Tibial artery (tissue), 4 donors: ENCODE results near the gene FOXP2.

Experiments
- DNase-seq, 2 donors: peaks; one replicate each; pipeline ENCODE4 v3.0.0-alpha.2; 2019
- H3K27ac ChIP-seq, 2 donors: fragments of 200-600 bp; sonication (generic) in 1 of 2; 1 replicate in 1 of 2; 2 replicates in 1 of 2; pipeline ENCODE4 v1.5.1; 2018 to 2019; ENCODE audit warnings: mild to moderate bottlenecking in 1 of 2
- H3K27me3 ChIP-seq, 2 donors: fragments of 200-600 bp; sonication (generic) in 1 of 2; one replicate each; pipeline versions ENCODE4 v1.5.1 to v1.6.0; 2016 to 2019
- H3K36me3 ChIP-seq, 3 donors: fragments of 200-600 bp; sonication (generic) in 2 of 3; one replicate each; pipeline ENCODE4 v1.5.1; 2016 to 2019; ENCODE audit warnings: mild to moderate bottlenecking in 2 of 3
- H3K4me1 ChIP-seq, 4 donors: fragments of 200-600 bp; sonication (generic) in 2 of 4; 1 replicate in 3 of 4; 2 replicates in 1 of 4; pipeline ENCODE4 v1.5.1; 2016 to 2019
- H3K4me3 ChIP-seq, 2 donors: fragments of 200-600 bp; sonication (generic) in 1 of 2; 1 replicate in 1 of 2; 2 replicates in 1 of 2; pipeline ENCODE4 v1.5.1; 2018 to 2019; ENCODE audit warnings: mild to moderate bottlenecking in 2 of 2
- H3K9me3 ChIP-seq, 3 donors: fragments of 200-600 bp; sonication (generic) in 1 of 3; one replicate each; pipeline ENCODE4 v1.5.1; 2016 to 2019
- CTCF ChIP-seq, 2 experiments: fragments of 200-600 bp in 1 of 2; fragments of 450-650 bp in 1 of 2; IDR thresholded peaks; one replicate each; pipeline ENCODE4 v1.5.1; 2017 to 2019; ENCODE audit warnings: antibody characterized with exemption in 2 of 2, mild to moderate bottlenecking in 1 of 2, moderate library complexity in 1 of 2
- intact Hi-C: fragments of 100-400 bp; cut with DNase I; formaldehyde crosslinking; loops from one replicate; pipeline ENCODE4 v1.15.0; 2023; ENCODE audit warnings: low total_unique reads

Gene FOXP2

GRCh38 chr7:114519240-114519639 is 104.6 kb downstream of the FOXP2 start:
- Histone ChIP-seq H3K36me3 (no peaks in the 10 kb centered on the region), H3K4me1 (peaks cover 0 to 5% (median 0%) of the 10 kb centered on the region in 4 donors), H3K27me3 (no peaks in the 10 kb centered on the region), H3K27ac (no peak overlapping the region), H3K4me3 (no peak overlapping the region), H3K9me3 (no peaks in the 10 kb centered on the region)
- TF ChIP-seq CTCF (IDR thresholded peaks at IDR 0.05) = no peak
- DNase-seq = no peak
- intact Hi-C loops = loop anchor here (10.0 kb wide), 1 partner anchor 414 kb away; no protein-coding TSS in a partner anchor

- no peak overlapping the region for H3K27ac ChIP-seq
- peaks cover 0 to 5% (median 0%) of the 10 kb centered on the region in 4 donors for H3K4me1 ChIP-seq
- H3K36me3 ChIP-seq = no peaks in the 10 kb centered on the region
- intact Hi-C loops = no loop called here
- no peak for DNase-seq
- H3K27me3 ChIP-seq = no peaks in the 10 kb centered on the region
- TF ChIP-seq CTCF (IDR thresholded peaks at IDR 0.05) = no peak
- no peaks in the 10 kb centered on the region for H3K9me3 ChIP-seq
- H3K4me3 ChIP-seq = no peak overlapping the region
Measured at GRCh38 chr7:114522081-114522480, 107.5 kb downstream of the FOXP2 start.

GRCh38 chr7:114527589-114527988 is 113.0 kb downstream of the FOXP2 start:
- no peak for TF ChIP-seq CTCF (IDR thresholded peaks at IDR 0.05)
- H3K27ac ChIP-seq = no peak overlapping the region
- intact Hi-C loops = no loop called here
- no peaks in the 10 kb centered on the region for H3K9me3 ChIP-seq
- H3K36me3 ChIP-seq = no peaks in the 10 kb centered on the region
- H3K4me1 ChIP-seq = peaks cover 0 to 9% (median 0%) of the 10 kb centered on the region in 4 donors
- H3K27me3 ChIP-seq = no peaks in the 10 kb centered on the region
- no peak overlapping the region for H3K4me3 ChIP-seq
- DNase-seq = no peak

- Histone ChIP-seq H3K4me1 (peaks cover 0 to 17% (median 0%) of the 10 kb centered on the region in 4 donors), H3K27ac (no peak overlapping the region), H3K27me3 (no peaks in the 10 kb centered on the region), H3K9me3 (no peaks in the 10 kb centered on the region), H3K36me3 (no peaks in the 10 kb centered on the region), H3K4me3 (no peak overlapping the region)
- no peak for DNase-seq
- intact Hi-C loops = loop anchor here (5.0 kb wide), 1 partner anchor 942 kb away; no protein-coding TSS in a partner anchor
- no peak for TF ChIP-seq CTCF (IDR thresholded peaks at IDR 0.05)
Measured at GRCh38 chr7:114530057-114530611, 115.5 kb downstream of the FOXP2 start.

GRCh38 chr7:114531326-114531725 is 116.7 kb downstream of the FOXP2 start:
- intact Hi-C loops = loop anchor here (5.0 kb wide), 1 partner anchor 941 kb away; no protein-coding TSS in a partner anchor
- H3K27me3 ChIP-seq = no peaks in the 10 kb centered on the region
- no peaks in the 10 kb centered on the region for H3K9me3 ChIP-seq
- no peak for DNase-seq
- peaks cover 0 to 26% (median 0%) of the 10 kb centered on the region in 4 donors for H3K4me1 ChIP-seq
- H3K36me3 ChIP-seq = no peaks in the 10 kb centered on the region
- H3K4me3 ChIP-seq = no peak overlapping the region
- no peak for TF ChIP-seq CTCF (IDR thresholded peaks at IDR 0.05)
- no peak overlapping the region for H3K27ac ChIP-seq
